GM15510 (cell line): ENCODE data around the gene COX6B2.

Source experiments
- POLR2A ChIP-seq: IDR thresholded peaks from 3 replicates; pipeline ENCODE4 v1.6.1; 2011; ENCODE audit warnings: borderline replicate concordance; ENCODE audit not compliant: insufficient read length; ENCODE audit errors: extremely low read depth

The COX6B2 gene

DNA sequence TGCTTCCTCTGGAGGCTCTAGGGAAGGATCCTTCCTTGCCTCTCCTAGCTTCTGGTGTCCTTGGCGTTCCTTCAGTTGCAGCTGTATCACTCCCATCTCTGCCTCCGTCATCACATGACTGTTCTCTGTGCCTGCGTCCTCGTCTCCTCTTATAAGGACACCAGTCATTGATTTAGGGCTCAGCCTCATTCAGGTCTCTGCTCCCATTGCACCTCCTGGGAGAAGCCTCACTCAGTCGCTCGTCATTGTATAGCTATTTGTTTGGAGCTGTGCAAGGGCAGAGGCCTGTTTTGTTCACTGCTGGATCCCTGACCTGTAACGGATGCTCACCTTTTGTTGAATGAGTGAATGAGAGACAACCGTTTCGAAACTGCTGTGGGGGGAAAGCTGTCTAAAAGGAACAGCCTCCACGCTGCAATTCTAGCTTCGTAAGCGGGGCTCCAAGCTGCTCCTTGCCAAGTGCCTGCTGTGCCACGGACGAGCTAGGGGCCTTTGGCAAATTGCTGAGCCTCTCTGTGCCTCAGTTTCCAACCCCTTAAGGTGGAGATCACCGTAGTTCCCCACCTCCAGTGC lies 53.5 kb downstream of the COX6B2 start:
- TF ChIP-seq POLR2A, result no peak

DNA sequence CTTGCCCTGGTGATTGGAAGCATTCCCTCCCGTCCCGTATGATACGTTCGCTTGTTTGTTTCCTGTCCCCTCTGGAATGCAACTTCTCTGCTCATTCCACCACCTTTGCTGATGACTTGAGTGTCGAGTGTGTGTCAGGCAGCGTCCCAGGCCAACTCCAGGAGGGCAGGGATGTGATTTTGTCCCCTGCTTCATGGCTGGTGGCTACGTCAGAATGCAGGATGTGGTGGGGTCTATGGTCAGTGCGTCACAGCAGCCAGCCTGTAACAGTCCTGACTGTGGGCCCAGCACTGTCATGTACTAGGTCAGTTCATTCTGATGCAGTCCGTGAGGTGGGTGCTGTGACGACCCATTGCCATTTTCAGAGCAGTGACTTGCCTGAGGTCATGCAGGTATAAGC lies 54.5 kb downstream of the COX6B2 start:
- TF ChIP-seq POLR2A, result no peak
